ENCODE results near the gene GRIP1.

GRIP1 gene

GRCh38 chr12:66319266-66319954 lies 359.5 kb downstream of the GRIP1 start:
- H3F3A ChIP-seq (ENCODE audit: control insufficient read depth, insufficient read depth): no peaks in the 10 kb centered on the region
- H3K9me2 ChIP-seq (replicated peaks; ENCODE audit: control insufficient read depth, low read length): no peaks in the 10 kb centered on the region
- H3K9me3 ChIP-seq (ENCODE audit: control insufficient read depth, insufficient read depth, low read length): no peaks in the 10 kb centered on the region
- no peaks in the 10 kb centered on the region for H4K20me1 ChIP-seq (ENCODE audit: control insufficient read depth, insufficient read depth, low read depth, low read length)
- H3K27ac ChIP-seq (ENCODE audit: low read depth, low read length): no peak overlapping the region
- no peaks in the 10 kb centered on the region for H3K79me2 ChIP-seq (ENCODE audit: control insufficient read depth, low read length)
- no peak for TF ChIP-seq EZH2phosphoT487 (IDR thresholded peaks at IDR 0.05; ENCODE audit: borderline replicate concordance, low read length)
- TF ChIP-seq CTCF (IDR thresholded peaks at IDR 0.05; ENCODE audit: low read depth, low read length, poor library complexity, severe bottlenecking): no peak
- H3K4me3 ChIP-seq (ENCODE audit: low read length): no peak overlapping the region
- no peaks in the 10 kb centered on the region for H3K27me3 ChIP-seq (ENCODE audit: control insufficient read depth, low read length)
- no peaks in the 10 kb centered on the region for H3K36me3 ChIP-seq (ENCODE audit: control insufficient read depth, low read length)
- H3K4me1 ChIP-seq (ENCODE audit: control insufficient read depth, low read length): no peaks in the 10 kb centered on the region
- H3K4me2 ChIP-seq (ENCODE audit: low read length): no peak overlapping the region

DNA sequence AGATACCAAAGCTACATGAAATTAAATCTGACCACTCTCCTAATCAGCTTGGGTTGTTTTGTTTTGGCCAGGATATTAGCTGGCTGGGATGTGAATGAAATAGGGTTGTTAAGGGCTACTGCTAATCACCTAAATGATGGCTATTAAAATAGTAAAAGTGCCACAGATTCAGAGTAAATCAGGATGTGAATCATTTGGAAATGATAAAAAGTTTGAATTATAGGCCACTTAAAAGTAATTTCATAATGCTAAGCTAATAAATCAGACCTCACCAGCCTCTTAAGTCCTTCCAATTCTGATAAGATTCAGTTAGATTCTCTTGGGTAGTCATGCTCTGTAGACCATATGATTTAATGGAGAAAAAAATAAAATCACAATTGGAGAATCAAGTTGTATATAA lies 364.6 kb downstream of the GRIP1 start:
- no peaks in the 10 kb centered on the region for H3F3A ChIP-seq (ENCODE audit: control insufficient read depth, insufficient read depth)
- no peak for TF ChIP-seq EZH2phosphoT487 (IDR thresholded peaks at IDR 0.05; ENCODE audit: borderline replicate concordance, low read length)
- TF ChIP-seq CTCF (IDR thresholded peaks at IDR 0.05; ENCODE audit: low read depth, low read length, poor library complexity, severe bottlenecking): no peak
- no peaks in the 10 kb centered on the region for H3K27me3 ChIP-seq (ENCODE audit: control insufficient read depth, low read length)
- H3K9me3 ChIP-seq (ENCODE audit: control insufficient read depth, insufficient read depth, low read length): no peaks in the 10 kb centered on the region
- H3K79me2 ChIP-seq (ENCODE audit: control insufficient read depth, low read length): no peaks in the 10 kb centered on the region
- no peak overlapping the region for H3K4me2 ChIP-seq (ENCODE audit: low read length)
- H3K27ac ChIP-seq (ENCODE audit: low read depth, low read length): no peak overlapping the region
- no peaks in the 10 kb centered on the region for H3K36me3 ChIP-seq (ENCODE audit: control insufficient read depth, low read length)
- H3K4me1 ChIP-seq (ENCODE audit: control insufficient read depth, low read length): no peaks in the 10 kb centered on the region
- H4K20me1 ChIP-seq (ENCODE audit: control insufficient read depth, insufficient read depth, low read depth, low read length): no peaks in the 10 kb centered on the region
- no peak overlapping the region for H3K4me3 ChIP-seq (ENCODE audit: low read length)
- no peaks in the 10 kb centered on the region for H3K9me2 ChIP-seq (replicated peaks; ENCODE audit: control insufficient read depth, low read length)

GRCh38 chr12:66312189-66312588 lies 366.7 kb downstream of the GRIP1 start:
- no peaks in the 10 kb centered on the region for H3F3A ChIP-seq (ENCODE audit: control insufficient read depth, insufficient read depth)
- H3K4me1 ChIP-seq (ENCODE audit: control insufficient read depth, low read length): no peaks in the 10 kb centered on the region
- H3K27me3 ChIP-seq (ENCODE audit: control insufficient read depth, low read length): no peaks in the 10 kb centered on the region
- H3K79me2 ChIP-seq (ENCODE audit: control insufficient read depth, low read length): no peaks in the 10 kb centered on the region
- no peaks in the 10 kb centered on the region for H3K9me3 ChIP-seq (ENCODE audit: control insufficient read depth, insufficient read depth, low read length)
- H3K27ac ChIP-seq (ENCODE audit: low read depth, low read length): no peak overlapping the region
- no peak overlapping the region for H3K4me3 ChIP-seq (ENCODE audit: low read length)
- no peaks in the 10 kb centered on the region for H3K36me3 ChIP-seq (ENCODE audit: control insufficient read depth, low read length)
- no peaks in the 10 kb centered on the region for H4K20me1 ChIP-seq (ENCODE audit: control insufficient read depth, insufficient read depth, low read depth, low read length)
- H3K9me2 ChIP-seq (replicated peaks; ENCODE audit: control insufficient read depth, low read length): no peaks in the 10 kb centered on the region
- no peak for TF ChIP-seq CTCF (IDR thresholded peaks at IDR 0.05; ENCODE audit: low read depth, low read length, poor library complexity, severe bottlenecking)
- TF ChIP-seq EZH2phosphoT487 (IDR thresholded peaks at IDR 0.05; ENCODE audit: borderline replicate concordance, low read length): no peak
- no peak overlapping the region for H3K4me2 ChIP-seq (ENCODE audit: low read length)
